Tibial artery (tissue), 4 donors: ENCODE measurements around the gene SLC39A11.
"Not testable (repeated sequence)": the region's sequence is repeated elsewhere in the genome, so short reads cannot be mapped to it uniquely, and the experiment has no call there.

Experiments used
- DNase-seq, 2 donors: peaks; one replicate each; pipeline ENCODE4 v3.0.0-alpha.2; 2019
- H3K27ac ChIP-seq, 2 donors: fragments of 200-600 bp; sonication (generic) in 1 of 2; 1 replicate in 1 of 2; 2 replicates in 1 of 2; pipeline ENCODE4 v1.5.1; 2018 to 2019; ENCODE audit warnings: mild to moderate bottlenecking in 1 of 2
- H3K27me3 ChIP-seq, 2 donors: fragments of 200-600 bp; sonication (generic) in 1 of 2; one replicate each; pipeline versions ENCODE4 v1.5.1 to v1.6.0; 2016 to 2019
- H3K36me3 ChIP-seq, 3 donors: fragments of 200-600 bp; sonication (generic) in 2 of 3; one replicate each; pipeline ENCODE4 v1.5.1; 2016 to 2019; ENCODE audit warnings: mild to moderate bottlenecking in 2 of 3
- H3K4me1 ChIP-seq, 4 donors: fragments of 200-600 bp; sonication (generic) in 2 of 4; 1 replicate in 3 of 4; 2 replicates in 1 of 4; pipeline ENCODE4 v1.5.1; 2016 to 2019
- H3K4me3 ChIP-seq, 2 donors: fragments of 200-600 bp; sonication (generic) in 1 of 2; 1 replicate in 1 of 2; 2 replicates in 1 of 2; pipeline ENCODE4 v1.5.1; 2018 to 2019; ENCODE audit warnings: mild to moderate bottlenecking in 2 of 2
- H3K9me3 ChIP-seq, 3 donors: fragments of 200-600 bp; sonication (generic) in 1 of 3; one replicate each; pipeline ENCODE4 v1.5.1; 2016 to 2019
- CTCF ChIP-seq, 2 experiments: fragments of 200-600 bp in 1 of 2; fragments of 450-650 bp in 1 of 2; IDR thresholded peaks; one replicate each; pipeline ENCODE4 v1.5.1; 2017 to 2019; ENCODE audit warnings: antibody characterized with exemption in 2 of 2, mild to moderate bottlenecking in 1 of 2, moderate library complexity in 1 of 2
- intact Hi-C: fragments of 100-400 bp; cut with DNase I; formaldehyde crosslinking; loops from one replicate; pipeline ENCODE4 v1.15.0; 2023; ENCODE audit warnings: low total_unique reads

SLC39A11 gene

GRCh38 chr17:73005360-73005759, 87.1 kb downstream of the SLC39A11 start:
- Histone ChIP-seq H3K9me3 (no peaks in the 10 kb centered on the region), H3K27ac (no peak overlapping the region), H3K4me1 (peaks cover 0 to 10% (median 4%) of the 10 kb centered on the region in 4 donors), H3K27me3 (no peaks in the 10 kb centered on the region), H3K36me3 (no peaks in the 10 kb centered on the region), H3K4me3 (no peak overlapping the region)
- no peak for TF ChIP-seq CTCF (IDR thresholded peaks at IDR 0.05)
- intact Hi-C loops, result no loop called here
- DNase-seq, result no peak

GRCh38 chr17:73003487-73003886, 89.0 kb downstream of the SLC39A11 start:
- peaks cover 0 to 10% (median 4%) of the 10 kb centered on the region in 4 donors for H3K4me1 ChIP-seq
- TF ChIP-seq CTCF (IDR thresholded peaks at IDR 0.05), result no peak
- no peak for DNase-seq
- no peak overlapping the region for H3K4me3 ChIP-seq
- no peaks in the 10 kb centered on the region for H3K9me3 ChIP-seq
- no peaks in the 10 kb centered on the region for H3K27me3 ChIP-seq
- no peak overlapping the region for H3K27ac ChIP-seq
- no peaks in the 10 kb centered on the region for H3K36me3 ChIP-seq
- intact Hi-C loops, result no loop called here

- TF ChIP-seq CTCF (IDR thresholded peaks at IDR 0.05), result no peak
- Histone ChIP-seq H3K36me3 (no peaks in the 10 kb centered on the region), H3K4me3 (no peak overlapping the region), H3K9me3 (no peaks in the 10 kb centered on the region), H3K27ac (no peak overlapping the region), H3K27me3 (no peaks in the 10 kb centered on the region), H3K4me1 (no peaks in the 10 kb centered on the region)
- no peak for DNase-seq
- intact Hi-C loops, result no loop called here
These were observed 91.7 kb downstream of the SLC39A11 start for GRCh38 chr17:73000832-73001231.

- DNase-seq, H3K4me3 ChIP-seq, H3K27me3 ChIP-seq, H3K27ac ChIP-seq, intact Hi-C loops, H3K36me3 ChIP-seq, H3K9me3 ChIP-seq, H3K4me1 ChIP-seq: not testable (repeated sequence)
These were observed 93.0 kb downstream of the SLC39A11 start for GRCh38 chr17:72999474-72999873.

- no peak for DNase-seq
- intact Hi-C loops, result no loop called here
- H3K4me3 ChIP-seq, result no peak overlapping the region
- H3K36me3 ChIP-seq, result no peaks in the 10 kb centered on the region
- H3K27me3 ChIP-seq, result no peaks in the 10 kb centered on the region
- H3K4me1 ChIP-seq, result no peaks in the 10 kb centered on the region
- no peak for TF ChIP-seq CTCF (IDR thresholded peaks at IDR 0.05)
- no peaks in the 10 kb centered on the region for H3K9me3 ChIP-seq
- no peak overlapping the region for H3K27ac ChIP-seq
These were observed 94.1 kb downstream of the SLC39A11 start for GRCh38 chr17:72998343-72998742.

- no peak for TF ChIP-seq CTCF (IDR thresholded peaks at IDR 0.05)
- no peaks in the 10 kb centered on the region for H3K36me3 ChIP-seq
- H3K9me3 ChIP-seq, result no peaks in the 10 kb centered on the region
- intact Hi-C loops, result no loop called here
- DNase-seq, result no peak
- H3K27ac ChIP-seq, result no peak overlapping the region
- H3K4me1 ChIP-seq, result no peaks in the 10 kb centered on the region
- H3K4me3 ChIP-seq, result no peak overlapping the region
- no peaks in the 10 kb centered on the region for H3K27me3 ChIP-seq
These were observed 94.9 kb downstream of the SLC39A11 start for GRCh38 chr17:72997559-72997958.
